ENCODE data around the gene ONECUT3.

DNA sequence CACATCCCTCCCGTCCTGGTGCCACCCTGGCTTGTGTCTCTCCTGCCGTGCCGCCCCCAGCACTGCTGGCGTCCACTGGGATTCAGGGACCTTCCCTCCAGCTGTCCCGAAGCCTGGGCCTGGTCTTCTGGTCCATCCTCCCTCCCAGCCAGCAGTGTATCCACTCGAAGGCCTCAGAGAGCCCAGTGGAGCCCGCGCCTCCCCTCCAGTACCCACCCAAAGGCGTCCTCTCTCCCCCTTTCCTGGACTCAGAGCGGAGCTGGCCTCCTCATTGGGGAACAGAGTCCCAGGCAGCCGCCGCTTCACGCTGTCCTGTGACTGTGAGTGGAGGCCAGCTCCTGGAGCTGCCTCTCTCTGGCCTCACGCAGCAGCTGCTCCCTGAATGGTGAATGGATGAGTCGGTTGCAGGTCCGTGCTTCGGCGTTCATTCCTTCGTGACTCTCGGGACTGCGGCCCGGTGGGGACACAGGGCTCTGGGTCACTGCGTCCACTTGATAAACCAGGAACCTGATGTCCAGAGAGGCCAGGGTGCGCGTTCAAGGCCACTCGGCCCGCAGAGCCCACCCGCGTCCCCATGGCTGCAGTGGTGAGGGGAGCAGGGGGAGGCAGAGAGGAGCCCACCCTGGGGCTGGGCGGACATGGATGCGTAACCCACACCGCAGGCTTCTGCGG, 12.1 kb downstream of the ONECUT3 start:
- TF ChIP-seq POLR2AphosphoS5 (IDR thresholded peaks at IDR 0.05; ENCODE audit: low read depth, low read length) (no peak), GABPA (IDR thresholded peaks at IDR 0.05; ENCODE audit: low read depth) (no peak), TAF1 (IDR thresholded peaks at IDR 0.05; ENCODE audit: borderline replicate concordance, low read depth, low read length) (no peak), TCF12 (IDR thresholded peaks at IDR 0.05) (no peak), SMC3 (IDR thresholded peaks at IDR 0.05; ENCODE audit: low read depth, low read length) (no peak), YY1 (IDR thresholded peaks at IDR 0.05; ENCODE audit: low read depth) (no peak), RFX5 (IDR thresholded peaks at IDR 0.05; ENCODE audit: low read length) (no peak), SIN3A (IDR thresholded peaks at IDR 0.05; ENCODE audit: borderline replicate concordance, low read depth, low read length) (no peak), JUND (IDR thresholded peaks at IDR 0.05) (no peak), RAD21 (IDR thresholded peaks at IDR 0.05; ENCODE audit: low read length) (no peak), FOSL2 (IDR thresholded peaks at IDR 0.05; ENCODE audit: borderline replicate concordance, low read depth) (no peak)
- TF ChIP-seq, protein P1, sequence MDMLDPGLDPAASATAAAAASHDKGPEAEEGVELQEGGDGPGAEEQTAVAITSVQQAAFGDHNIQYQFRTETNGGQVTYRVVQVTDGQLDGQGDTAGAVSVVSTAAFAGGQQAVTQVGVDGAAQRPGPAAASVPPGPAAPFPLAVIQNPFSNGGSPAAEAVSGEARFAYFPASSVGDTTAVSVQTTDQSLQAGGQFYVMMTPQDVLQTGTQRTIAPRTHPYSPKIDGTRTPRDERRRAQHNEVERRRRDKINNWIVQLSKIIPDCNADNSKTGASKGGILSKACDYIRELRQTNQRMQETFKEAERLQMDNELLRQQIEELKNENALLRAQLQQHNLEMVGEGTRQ (IDR thresholded peaks at IDR 0.05; ENCODE audit: borderline replicate concordance, low read depth, low read length) = no peak
- TF ChIP-seq, protein P2, sequence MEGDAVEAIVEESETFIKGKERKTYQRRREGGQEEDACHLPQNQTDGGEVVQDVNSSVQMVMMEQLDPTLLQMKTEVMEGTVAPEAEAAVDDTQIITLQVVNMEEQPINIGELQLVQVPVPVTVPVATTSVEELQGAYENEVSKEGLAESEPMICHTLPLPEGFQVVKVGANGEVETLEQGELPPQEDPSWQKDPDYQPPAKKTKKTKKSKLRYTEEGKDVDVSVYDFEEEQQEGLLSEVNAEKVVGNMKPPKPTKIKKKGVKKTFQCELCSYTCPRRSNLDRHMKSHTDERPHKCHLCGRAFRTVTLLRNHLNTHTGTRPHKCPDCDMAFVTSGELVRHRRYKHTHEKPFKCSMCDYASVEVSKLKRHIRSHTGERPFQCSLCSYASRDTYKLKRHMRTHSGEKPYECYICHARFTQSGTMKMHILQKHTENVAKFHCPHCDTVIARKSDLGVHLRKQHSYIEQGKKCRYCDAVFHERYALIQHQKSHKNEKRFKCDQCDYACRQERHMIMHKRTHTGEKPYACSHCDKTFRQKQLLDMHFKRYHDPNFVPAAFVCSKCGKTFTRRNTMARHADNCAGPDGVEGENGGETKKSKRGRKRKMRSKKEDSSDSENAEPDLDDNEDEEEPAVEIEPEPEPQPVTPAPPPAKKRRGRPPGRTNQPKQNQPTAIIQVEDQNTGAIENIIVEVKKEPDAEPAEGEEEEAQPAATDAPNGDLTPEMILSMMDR (IDR thresholded peaks at IDR 0.05) = no peak
- TF ChIP-seq, protein P3, sequence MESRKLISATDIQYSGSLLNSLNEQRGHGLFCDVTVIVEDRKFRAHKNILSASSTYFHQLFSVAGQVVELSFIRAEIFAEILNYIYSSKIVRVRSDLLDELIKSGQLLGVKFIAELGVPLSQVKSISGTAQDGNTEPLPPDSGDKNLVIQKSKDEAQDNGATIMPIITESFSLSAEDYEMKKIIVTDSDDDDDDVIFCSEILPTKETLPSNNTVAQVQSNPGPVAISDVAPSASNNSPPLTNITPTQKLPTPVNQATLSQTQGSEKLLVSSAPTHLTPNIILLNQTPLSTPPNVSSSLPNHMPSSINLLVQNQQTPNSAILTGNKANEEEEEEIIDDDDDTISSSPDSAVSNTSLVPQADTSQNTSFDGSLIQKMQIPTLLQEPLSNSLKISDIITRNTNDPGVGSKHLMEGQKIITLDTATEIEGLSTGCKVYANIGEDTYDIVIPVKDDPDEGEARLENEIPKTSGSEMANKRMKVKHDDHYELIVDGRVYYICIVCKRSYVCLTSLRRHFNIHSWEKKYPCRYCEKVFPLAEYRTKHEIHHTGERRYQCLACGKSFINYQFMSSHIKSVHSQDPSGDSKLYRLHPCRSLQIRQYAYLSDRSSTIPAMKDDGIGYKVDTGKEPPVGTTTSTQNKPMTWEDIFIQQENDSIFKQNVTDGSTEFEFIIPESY (IDR thresholded peaks at IDR 0.05; ENCODE audit: borderline replicate concordance, low read depth) = no peak
